Spinal cord (tissue), 10 donors: ENCODE measurements around the gene DCLK1. TPM values are rescaled to one million over a fixed set of nuclear protein-coding genes. Genes with fewer than 3 reads are reported as not detected.

ENCODE experiments used
- DNase-seq, 6 donors: peaks; one replicate each; pipeline versions ENCODE4 v3.0.0 to v3.0.0-alpha.2; 2013 to 2015; ENCODE audit warnings: low spot score in 6 of 6, low read depth in 4 of 6
- H3K27ac ChIP-seq: one replicate; pipeline ENCODE4 v1.5.1; 2013; ENCODE audit warnings: low read depth, low read length, control low read depth
- H3K27me3 ChIP-seq: one replicate; pipeline ENCODE4 v1.6.1; 2013; ENCODE audit warnings: low read length; ENCODE audit not compliant: control insufficient read depth, insufficient read depth
- H3K36me3 ChIP-seq: one replicate; pipeline ENCODE4 v1.6.1; 2013; ENCODE audit warnings: low read length; ENCODE audit not compliant: control insufficient read depth, insufficient read depth
- H3K4me1 ChIP-seq: one replicate; pipeline ENCODE4 v1.6.1; 2013; ENCODE audit warnings: low read length; ENCODE audit not compliant: control insufficient read depth, insufficient read depth
- H3K4me3 ChIP-seq: one replicate; pipeline ENCODE4 v1.5.1; 2013; ENCODE audit warnings: low read depth, low read length, control low read depth
- H3K9me3 ChIP-seq: one replicate; pipeline ENCODE4 v1.6.1; 2013; ENCODE audit warnings: low read length; ENCODE audit not compliant: control insufficient read depth, insufficient read depth
- WGBS: methylation state at CpG from one replicate; pipeline ENCODE4 v1.1.5; 2013; ENCODE audit warnings: missing lambda C conversion rate; ENCODE audit not compliant: insufficient coverage; 5-methylcytosine and 5-hydroxymethylcytosine counted together
- polyA plus RNA-seq, 2 donors: library from polyadenylated mRNA; unstranded; fragments of 120-200 nt; gene quantifications; one replicate each; pipeline ENCODE4 v1.2.1, GENCODE V29; 2013; ENCODE audit not compliant: insufficient read length in 2 of 2
- total RNA-seq, 2 donors: library from RNA; depleted of rRNA in 1 of 2; stranded (reverse); fragments of 120-200 nt in 1 of 2; fragments of >200 nt in 1 of 2; gene quantifications; one replicate each; pipeline versions ENCODE4 v1.2.3 to v1.2.4, GENCODE V29; 2013 to 2014
- donor health status: healthy.

Gene DCLK1
- total and polyA plus RNA-seq, 4 donors, result 112 to 239 (median 143) TPM

- no peaks in the 10 kb centered on the region for H3K27me3 ChIP-seq
- 67% methylated on average over 1 of the region's 5 CpGs for WGBS
- no peaks in the 10 kb centered on the region for H3K36me3 ChIP-seq
- H3K9me3 ChIP-seq, result no peaks in the 10 kb centered on the region
- no peak overlapping the region for H3K4me3 ChIP-seq
- H3K27ac ChIP-seq, result no peak overlapping the region
- H3K4me1 ChIP-seq, result peaks cover 10% of the 10 kb centered on the region
- peak in 2 of 6 donors; percentile 25 to 28 for DNase-seq
Observed at GRCh38 chr13:36133950-36134626, 2.9 kb upstream of the DCLK1 start.

DNA sequence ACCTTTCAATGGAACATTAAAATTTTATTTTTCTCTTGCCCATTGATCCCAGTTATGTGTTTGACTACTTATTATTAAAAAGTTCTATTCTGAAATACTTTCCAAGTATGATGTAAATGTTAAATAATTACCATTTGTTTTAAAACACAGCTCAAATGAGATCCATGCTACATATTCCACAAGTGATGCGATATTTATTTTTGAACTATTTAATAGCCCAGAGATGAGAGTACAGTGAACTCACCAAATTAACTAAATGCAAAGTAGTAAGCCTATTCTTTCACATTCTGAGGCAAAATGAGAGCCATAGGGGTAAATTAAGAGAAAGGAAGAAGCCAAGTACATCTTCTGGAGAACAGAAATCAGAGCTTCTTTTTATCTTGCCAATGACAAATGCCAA lies 1.2 kb upstream of the DCLK1 start:
- no peak for DNase-seq
- Histone ChIP-seq H3K27ac (no peak overlapping the region), H3K36me3 (no peaks in the 10 kb centered on the region), H3K4me1 (peaks cover 14% of the 10 kb centered on the region), H3K27me3 (no peaks in the 10 kb centered on the region), H3K9me3 (no peaks in the 10 kb centered on the region), H3K4me3 (no peak overlapping the region)
- WGBS, result no CpG with 5 or more reads among the region's 1 CpG

- peaks cover 14% of the 10 kb centered on the region for H3K4me1 ChIP-seq
- DNase-seq, result peak in 1 of 6 donors; percentile 42
- H3K27ac ChIP-seq, result no peak overlapping the region
- H3K4me3 ChIP-seq, result peak overlapping the region; percentile 66
- H3K36me3 ChIP-seq, result no peaks in the 10 kb centered on the region
- no peaks in the 10 kb centered on the region for H3K27me3 ChIP-seq
- 71% methylated on average over 5 of the region's 5 CpGs for WGBS
- H3K9me3 ChIP-seq, result no peaks in the 10 kb centered on the region
Observed at GRCh38 chr13:36131931-36132297, 732 bp upstream of the DCLK1 start.

DNA sequence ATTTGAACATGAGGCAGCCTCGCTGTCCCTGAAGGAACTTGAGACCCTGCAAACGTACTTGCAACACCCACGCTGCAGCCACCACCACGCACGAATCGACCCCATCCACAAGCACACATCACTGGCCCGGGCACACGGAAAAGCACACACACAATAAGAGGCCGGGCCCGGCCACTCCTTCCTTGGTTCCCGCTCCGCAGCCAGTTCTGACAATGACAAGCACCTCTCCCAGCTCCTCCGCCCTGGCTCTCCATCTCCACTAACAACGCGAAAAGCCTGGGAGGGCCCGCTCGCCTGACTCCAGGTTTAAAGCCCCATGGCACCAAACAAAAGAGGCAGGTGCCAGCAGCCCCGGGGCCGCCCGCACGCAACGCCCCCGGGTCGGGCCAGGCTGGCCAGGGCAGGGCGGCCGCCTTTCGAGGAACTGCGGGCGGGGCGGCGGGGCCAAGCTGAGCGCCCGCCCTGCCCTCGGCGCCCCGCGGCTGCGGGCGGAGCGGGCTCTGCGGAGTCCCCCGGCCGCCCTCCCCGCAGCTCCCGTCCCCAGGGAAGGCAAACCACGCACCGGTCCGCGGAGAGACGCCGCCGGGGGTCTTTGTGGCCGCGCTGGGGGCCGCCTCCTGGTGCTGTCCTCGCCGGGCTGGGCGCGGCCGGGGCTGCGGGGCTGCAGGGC lies 495 bp downstream of the DCLK1 start:
- no peaks in the 10 kb centered on the region for H3K9me3 ChIP-seq
- H3K27ac ChIP-seq, result peak overlapping the region; percentile 64
- WGBS, result under 1% methylated on average over 61 of the region's 61 CpGs
- peaks cover 3% of the 10 kb centered on the region for H3K36me3 ChIP-seq
- peak in 3 of 6 donors; percentile 40 to 87 (median 77) for DNase-seq
- H3K27me3 ChIP-seq, result no peaks in the 10 kb centered on the region
- H3K4me1 ChIP-seq, result peaks cover 16% of the 10 kb centered on the region
- peak overlapping the region; percentile 66 for H3K4me3 ChIP-seq

DNA sequence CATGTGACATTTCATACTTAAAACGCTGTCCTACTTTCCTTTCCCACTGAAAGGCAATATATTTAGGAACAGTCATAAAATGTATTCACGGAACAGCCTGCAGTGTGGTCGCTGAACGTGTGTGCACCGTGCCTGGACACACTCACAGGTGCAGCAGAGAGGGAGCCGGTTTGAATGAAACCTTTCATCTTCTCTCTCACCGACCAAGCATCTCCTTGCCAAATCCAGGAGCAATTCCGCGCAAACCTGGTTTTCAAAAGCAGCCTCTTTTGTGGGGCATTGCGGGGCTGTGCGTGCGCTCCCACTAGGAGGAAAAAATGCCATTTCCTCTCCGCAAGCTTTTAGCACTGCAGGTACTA lies 1.0 kb downstream of the DCLK1 start:
- Histone ChIP-seq H3K27me3 (no peaks in the 10 kb centered on the region), H3K36me3 (peaks cover 6% of the 10 kb centered on the region), H3K4me1 (peaks cover 18% of the 10 kb centered on the region), H3K4me3 (peak overlapping the region; percentile 66), H3K27ac (peak overlapping the region; percentile 64), H3K9me3 (no peaks in the 10 kb centered on the region)
- WGBS, result 3% methylated on average over 13 of the region's 13 CpGs
- no peak for DNase-seq

DNA sequence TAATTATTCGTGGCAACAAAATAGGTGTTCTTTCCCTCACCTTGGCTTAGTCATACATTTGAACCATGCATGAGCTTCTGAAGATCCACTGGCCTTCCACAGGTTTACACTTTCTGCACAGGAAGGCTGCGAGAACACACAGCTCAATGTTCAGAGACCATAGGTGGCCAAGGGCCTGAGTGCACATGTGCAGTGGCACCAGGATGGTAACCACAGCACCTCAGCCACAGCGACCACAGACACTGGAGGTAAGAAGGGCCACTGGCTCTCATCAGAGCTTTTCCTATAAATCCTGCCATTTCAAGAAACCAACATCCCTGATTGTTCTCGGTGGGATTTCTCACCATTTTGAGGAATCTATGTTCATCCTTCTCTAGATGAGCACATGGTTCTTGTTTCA lies 1.6 kb downstream of the DCLK1 start:
- peak in 1 of 6 donors; percentile 28 for DNase-seq
- Histone ChIP-seq H3K36me3 (peaks cover 6% of the 10 kb centered on the region), H3K27ac (peak overlapping the region; percentile 19), H3K9me3 (no peaks in the 10 kb centered on the region), H3K4me1 (peaks cover 19% of the 10 kb centered on the region), H3K27me3 (no peaks in the 10 kb centered on the region), H3K4me3 (peak overlapping the region; percentile 66)
- whole genome bisulfite sequencing, result 55% methylated on average over 3 of the region's 4 CpGs

DNA sequence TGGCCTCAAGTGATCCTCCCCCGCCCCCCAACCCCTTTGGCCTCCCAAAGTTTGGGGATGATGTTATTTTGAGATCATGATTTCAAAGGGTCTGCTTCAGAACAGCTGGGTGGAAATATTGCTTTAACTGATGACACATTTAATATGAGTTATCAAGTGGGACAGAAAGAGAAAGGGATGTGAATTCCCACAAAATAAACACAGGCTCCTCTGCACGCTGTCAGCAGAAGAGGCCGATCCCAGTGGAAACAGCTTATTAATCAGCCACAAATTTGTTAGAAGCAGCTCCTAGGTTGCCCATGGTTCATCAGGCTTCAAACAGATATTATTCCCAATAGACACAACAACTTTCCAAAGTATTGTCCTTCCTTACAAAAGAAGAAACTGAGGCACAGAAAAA lies 4.7 kb downstream of the DCLK1 start:
- no peak for DNase-seq
- Histone ChIP-seq H3K36me3 (peaks cover 6% of the 10 kb centered on the region), H3K27ac (no peak overlapping the region), H3K9me3 (no peaks in the 10 kb centered on the region), H3K4me3 (no peak overlapping the region), H3K4me1 (peaks cover 20% of the 10 kb centered on the region), H3K27me3 (no peaks in the 10 kb centered on the region)
- 88% methylated on average over 2 of the region's 3 CpGs for WGBS

DNA sequence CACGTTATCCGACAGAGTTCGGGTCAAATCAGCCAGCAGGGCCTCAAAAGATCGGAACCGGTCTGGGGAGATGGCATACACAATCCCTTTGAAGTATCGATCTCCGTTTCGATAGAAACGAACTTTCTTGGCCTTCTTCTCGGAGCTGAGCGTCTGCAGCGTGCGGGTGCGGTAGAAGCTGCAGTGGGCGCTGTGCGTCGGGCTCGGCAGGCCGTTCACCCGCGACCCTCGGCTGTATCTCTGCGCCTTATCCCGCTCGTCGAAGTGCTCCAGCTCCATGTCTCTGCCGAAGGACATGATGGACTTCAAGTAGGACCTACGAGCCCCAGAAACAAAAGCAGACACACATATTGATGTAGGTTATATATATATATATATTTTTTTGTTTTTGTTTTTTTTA lies 5.3 kb downstream of the DCLK1 start:
- Histone ChIP-seq H3K27me3 (no peaks in the 10 kb centered on the region), H3K4me1 (peaks cover 17% of the 10 kb centered on the region), H3K27ac (no peak overlapping the region), H3K4me3 (no peak overlapping the region), H3K9me3 (no peaks in the 10 kb centered on the region), H3K36me3 (peaks cover 6% of the 10 kb centered on the region)
- WGBS, result 92% methylated on average over 21 of the region's 28 CpGs
- no peak for DNase-seq

DNA sequence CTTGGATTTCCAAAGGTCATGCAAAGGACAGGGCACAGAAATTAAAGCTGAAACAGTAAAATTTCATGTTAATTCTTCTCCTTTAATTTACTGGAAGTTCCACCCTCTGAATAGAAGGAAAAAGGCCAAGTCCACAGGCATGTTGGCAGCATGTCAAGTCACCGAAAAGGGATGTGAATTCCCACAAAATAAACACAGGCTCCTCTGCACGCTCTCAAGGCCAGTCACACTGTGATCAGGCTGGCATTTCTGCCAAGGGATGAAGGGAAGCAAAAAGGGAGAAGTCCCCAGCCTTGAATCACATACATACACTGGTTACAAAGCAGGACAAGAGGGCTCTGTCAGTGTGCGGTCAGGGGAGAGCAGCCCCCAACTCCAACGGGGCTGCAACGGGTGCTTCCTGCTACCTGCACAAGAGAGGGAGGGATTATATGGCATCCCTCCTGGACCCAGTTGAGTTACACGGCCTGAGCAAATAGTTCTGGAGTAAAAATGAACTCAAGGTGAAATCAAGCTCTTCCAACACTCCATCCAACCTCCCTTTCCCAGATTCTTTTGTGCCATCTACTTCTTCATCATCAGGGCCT lies 6.9 kb downstream of the DCLK1 start:
- Histone ChIP-seq H3K9me3 (no peaks in the 10 kb centered on the region), H3K4me1 (peaks cover 15% of the 10 kb centered on the region), H3K27ac (peak overlapping the region; percentile 53), H3K36me3 (peaks cover 6% of the 10 kb centered on the region), H3K4me3 (no peak overlapping the region), H3K27me3 (no peaks in the 10 kb centered on the region)
- 30% methylated on average over 4 of the region's 6 CpGs for WGBS
- DNase-seq, result peak in 5 of 6 donors; percentile 39 to 88 (median 64)

GRCh38 chr13:36115306-36115705 lies 15.9 kb downstream of the DCLK1 start:
- H3K9me3 ChIP-seq, result no peaks in the 10 kb centered on the region
- WGBS, result no CpG with 5 or more reads among the region's 1 CpG
- peaks cover 4% of the 10 kb centered on the region for H3K36me3 ChIP-seq
- H3K27me3 ChIP-seq, result no peaks in the 10 kb centered on the region
- H3K4me3 ChIP-seq, result no peak overlapping the region
- no peak for DNase-seq
- H3K4me1 ChIP-seq, result no peaks in the 10 kb centered on the region
- H3K27ac ChIP-seq, result no peak overlapping the region
